ENCODE results near the gene POGZ. TPM values are rescaled to one million over a fixed set of nuclear protein-coding genes. Genes with fewer than 3 reads are reported as not detected.
"Not testable (repeated sequence)": the region's sequence is repeated elsewhere in the genome, so short reads cannot be mapped to it uniquely, and the experiment has no call there.

The POGZ gene
- total RNA-seq, 1 experiment from 2014 or later: 4.2 TPM

- Histone ChIP-seq H3K36me3 (peaks cover 16% of the 10 kb centered on the region; the same call in 1 of the 2 replicates), H3K27me3 (no peaks in the 10 kb centered on the region), H3K9me3 (no peaks in the 10 kb centered on the region), H3K4me3 (no peak overlapping the region)
- DNase-seq: no peak
Observed at GRCh38 chr1:151455231-151455630, 4.1 kb downstream of the POGZ start.

DNA sequence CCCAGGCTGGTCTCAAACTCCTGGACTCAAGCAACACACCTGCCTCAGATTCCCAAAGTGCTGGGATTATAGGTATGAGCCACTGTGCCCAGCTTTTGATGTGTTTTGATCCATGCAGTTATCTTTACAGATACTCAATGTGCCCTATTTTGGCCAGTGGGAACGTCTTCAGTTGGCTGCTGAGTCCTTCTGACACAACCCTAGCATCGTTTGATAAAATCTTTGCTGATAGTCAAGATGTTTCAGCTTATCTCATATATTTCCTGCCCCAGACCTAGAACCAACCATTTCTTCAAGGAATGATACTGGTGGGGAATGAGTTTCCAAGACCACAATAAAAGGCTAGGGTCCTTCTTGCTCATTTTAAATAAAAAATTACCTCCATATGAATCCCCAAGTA, 11.6 kb downstream of the POGZ start:
- no peak overlapping the region for H3K4me3 ChIP-seq
- DNase-seq: no peak
- no peaks in the 10 kb centered on the region for H3K27me3 ChIP-seq
- peaks cover 10% of the 10 kb centered on the region; the same call in 1 of the 2 replicates for H3K36me3 ChIP-seq
- H3K9me3 ChIP-seq: no peaks in the 10 kb centered on the region

GRCh38 chr1:151444783-151445177, 14.5 kb downstream of the POGZ start:
- peaks cover 16% of the 10 kb centered on the region for H3K36me3 ChIP-seq
- H3K4me3 ChIP-seq: no peak overlapping the region
- no peaks in the 10 kb centered on the region for H3K9me3 ChIP-seq
- no peaks in the 10 kb centered on the region for H3K27me3 ChIP-seq
- no peak for DNase-seq

GRCh38 chr1:151443846-151444782, 15.2 kb downstream of the POGZ start:
- peak; percentile 66 for DNase-seq
- no peaks in the 10 kb centered on the region for H3K9me3 ChIP-seq
- H3K36me3 ChIP-seq: peaks cover 21% of the 10 kb centered on the region
- H3K27me3 ChIP-seq: no peaks in the 10 kb centered on the region
- H3K4me3 ChIP-seq: no peak overlapping the region

DNA sequence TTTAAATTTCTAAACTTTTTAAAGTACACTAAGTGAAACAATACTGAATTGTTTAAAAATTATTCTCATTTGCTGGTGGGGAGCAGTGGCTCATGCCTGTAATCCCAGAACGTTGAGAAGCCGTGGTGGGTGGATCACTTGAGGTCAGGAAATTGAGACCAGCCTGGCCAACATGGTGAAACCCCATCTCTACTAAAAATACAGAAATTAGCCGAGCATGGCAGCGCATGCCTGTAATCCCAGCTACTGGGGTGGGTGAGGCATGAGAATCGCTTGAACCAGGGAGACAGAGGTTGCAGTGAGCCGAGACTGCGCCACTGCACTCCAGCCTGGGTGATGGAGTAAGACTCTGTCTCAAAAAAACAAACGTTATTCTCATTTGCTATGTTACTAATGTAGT, 21.9 kb downstream of the POGZ start:
- H3K36me3 ChIP-seq: peaks cover 30% of the 10 kb centered on the region
- H3K9me3 ChIP-seq, H3K27me3 ChIP-seq, DNase-seq, H3K4me3 ChIP-seq: not testable (repeated sequence)

- Histone ChIP-seq H3K9me3 (no peaks in the 10 kb centered on the region), H3K27me3 (no peaks in the 10 kb centered on the region), H3K4me3 (no peak overlapping the region), H3K36me3 (peaks cover 30% of the 10 kb centered on the region)
- no peak for DNase-seq
Observed at GRCh38 chr1:151436985-151437384, 22.3 kb downstream of the POGZ start.

DNA sequence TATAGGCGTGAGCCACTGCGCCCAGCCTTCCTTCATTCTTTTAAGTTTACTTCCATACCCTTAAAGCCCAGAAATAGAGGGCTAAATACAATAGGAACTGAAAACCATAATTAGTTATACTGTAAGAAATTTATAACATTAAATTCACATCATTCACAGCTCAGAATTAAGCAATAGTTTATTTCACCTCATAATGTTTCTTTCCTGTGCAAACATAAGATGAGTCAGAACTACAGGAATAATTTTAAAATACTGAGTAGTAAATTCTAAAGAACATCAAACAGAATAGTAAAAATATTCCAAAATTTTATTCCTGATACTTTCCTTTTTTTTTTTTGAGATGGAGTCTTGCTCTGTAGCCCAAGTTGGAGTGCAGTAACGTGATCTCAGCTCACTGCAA, 24.1 kb downstream of the POGZ start:
- Histone ChIP-seq H3K4me3 (no peak overlapping the region), H3K9me3 (no peaks in the 10 kb centered on the region), H3K36me3 (peaks cover 18% of the 10 kb centered on the region), H3K27me3 (no peaks in the 10 kb centered on the region)
- no peak for DNase-seq

GRCh38 chr1:151433827-151434226, 25.5 kb downstream of the POGZ start:
- H3K36me3 ChIP-seq: peaks cover 26% of the 10 kb centered on the region
- not testable (repeated sequence) for H3K4me3 ChIP-seq, DNase-seq, H3K9me3 ChIP-seq, H3K27me3 ChIP-seq

DNA sequence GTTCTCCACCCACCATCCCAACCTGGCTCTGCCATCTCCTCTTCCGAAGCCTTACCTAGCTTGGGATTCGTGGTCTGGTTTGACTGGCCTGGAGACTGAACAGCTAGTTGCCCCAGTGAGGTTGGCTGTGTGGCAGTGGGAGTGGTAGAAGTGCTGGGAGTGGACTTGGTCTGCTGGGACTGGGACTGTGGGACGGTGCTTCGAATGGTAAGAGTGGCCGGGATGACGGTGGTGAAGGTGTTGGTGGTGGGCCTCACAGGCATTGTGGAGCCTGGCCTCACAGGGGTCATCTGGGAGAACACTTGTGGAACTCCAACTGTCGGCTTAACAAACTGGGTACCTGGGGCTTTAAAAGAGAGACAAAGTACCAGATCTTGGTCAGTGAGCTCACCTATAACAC, 31.2 kb downstream of the POGZ start:
- no peak overlapping the region for H3K4me3 ChIP-seq
- peaks cover 66% of the 10 kb centered on the region for H3K36me3 ChIP-seq
- no peak for DNase-seq
- no peaks in the 10 kb centered on the region for H3K9me3 ChIP-seq
- H3K27me3 ChIP-seq: no peaks in the 10 kb centered on the region

- DNase-seq: no peak
- H3K27me3 ChIP-seq: no peaks in the 10 kb centered on the region
- peaks cover 80% of the 10 kb centered on the region for H3K36me3 ChIP-seq
- H3K4me3 ChIP-seq: no peak overlapping the region
- no peaks in the 10 kb centered on the region for H3K9me3 ChIP-seq
Observed at GRCh38 chr1:151425103-151425502, 34.2 kb downstream of the POGZ start.

DNA sequence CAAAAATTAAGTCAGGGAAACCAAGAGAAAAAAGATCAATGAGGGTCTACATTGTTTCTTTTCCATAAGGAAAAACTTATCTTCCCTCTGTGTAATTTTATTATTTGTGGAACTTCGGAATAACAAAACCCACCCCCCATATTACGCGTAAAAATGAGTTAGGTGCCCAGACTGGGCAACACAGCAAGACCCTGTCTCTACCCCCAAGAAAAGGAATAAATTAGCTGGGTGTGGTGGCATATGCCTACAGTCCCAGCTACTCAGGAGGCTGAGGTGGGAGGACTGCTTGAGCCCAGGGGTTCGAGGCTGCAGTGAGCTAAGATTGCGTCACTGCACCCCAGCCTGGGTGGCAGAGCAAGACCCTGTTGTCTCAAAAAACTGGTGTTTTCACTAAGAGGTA, 39.5 kb downstream of the POGZ start:
- DNase-seq: no peak
- no peaks in the 10 kb centered on the region for H3K9me3 ChIP-seq
- H3K36me3 ChIP-seq: peaks cover 77% of the 10 kb centered on the region
- H3K4me3 ChIP-seq: no peak overlapping the region
- no peaks in the 10 kb centered on the region for H3K27me3 ChIP-seq

GRCh38 chr1:151418081-151418480, 41.2 kb downstream of the POGZ start:
- no peaks in the 10 kb centered on the region for H3K27me3 ChIP-seq
- no peak for DNase-seq
- H3K9me3 ChIP-seq: no peaks in the 10 kb centered on the region
- H3K4me3 ChIP-seq: no peak overlapping the region
- peaks cover 74% of the 10 kb centered on the region for H3K36me3 ChIP-seq

- H3K36me3 ChIP-seq: peaks cover 73% of the 10 kb centered on the region
- H3K4me3 ChIP-seq: no peak overlapping the region
- peak; percentile 31 for DNase-seq
- no peaks in the 10 kb centered on the region for H3K9me3 ChIP-seq
- H3K27me3 ChIP-seq: no peaks in the 10 kb centered on the region
Observed at GRCh38 chr1:151416231-151416630, 43.1 kb downstream of the POGZ start.

DNA sequence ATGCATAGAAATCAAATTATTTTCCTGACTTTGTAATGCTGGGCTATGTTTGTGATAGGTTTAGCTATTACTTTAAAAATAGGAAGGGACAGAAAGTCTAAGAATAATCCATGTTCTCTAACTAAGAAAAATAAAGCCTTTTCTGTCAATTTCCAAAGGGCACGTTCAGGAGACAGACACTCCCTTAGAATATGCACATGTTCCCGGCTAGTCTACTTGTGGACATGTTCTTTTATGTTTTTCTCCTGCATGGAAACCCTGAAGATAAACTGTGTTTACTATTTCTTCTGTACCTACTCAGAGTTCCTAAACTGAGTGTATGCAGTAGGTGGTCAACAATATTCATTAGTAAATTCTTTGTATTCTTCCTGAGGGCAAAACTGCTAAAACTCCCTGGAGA, 47.4 kb downstream of the POGZ start:
- Histone ChIP-seq H3K4me3 (no peak overlapping the region), H3K27me3 (no peaks in the 10 kb centered on the region), H3K9me3 (no peaks in the 10 kb centered on the region), H3K36me3 (peaks cover 85% of the 10 kb centered on the region)
- DNase-seq: no peak

GRCh38 chr1:151408891-151409290, 50.4 kb downstream of the POGZ start:
- H3K4me3 ChIP-seq: no peak overlapping the region
- peaks cover 78% of the 10 kb centered on the region for H3K36me3 ChIP-seq
- DNase-seq: no peak
- H3K9me3 ChIP-seq: no peaks in the 10 kb centered on the region
- H3K27me3 ChIP-seq: no peaks in the 10 kb centered on the region

GRCh38 chr1:151407304-151407703, 52.0 kb downstream of the POGZ start:
- peaks cover 80% of the 10 kb centered on the region for H3K36me3 ChIP-seq
- DNase-seq: no peak

DNA sequence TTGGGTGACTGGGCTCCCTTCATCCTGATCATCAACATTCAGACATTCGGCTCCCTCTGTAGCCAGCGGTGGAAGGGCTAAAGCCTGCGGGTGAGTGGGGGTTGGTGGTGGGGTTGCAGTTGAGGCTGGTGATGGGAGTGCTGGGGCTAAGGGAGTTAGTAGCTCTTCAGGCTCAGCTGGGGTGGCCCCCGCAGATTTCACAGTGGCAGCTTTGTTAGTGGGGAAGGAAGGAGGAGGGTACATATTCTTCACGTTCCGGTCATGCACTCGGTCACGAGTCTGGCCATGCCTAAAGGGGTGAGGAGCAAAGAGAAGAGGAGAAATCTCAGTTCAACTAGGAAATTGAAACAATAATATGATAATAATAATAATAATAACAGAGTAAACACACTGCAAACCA, 53.1 kb downstream of the POGZ start:
- Histone ChIP-seq H3K4me3 (no peak overlapping the region), H3K27me3 (no peaks in the 10 kb centered on the region), H3K9me3 (no peaks in the 10 kb centered on the region), H3K36me3 (peaks cover 81% of the 10 kb centered on the region)
- no peak for DNase-seq

More at GRCh38 chr1:151407304-151407703, 52.0 kb downstream of the POGZ start:
- Histone ChIP-seq H3K9me3 (no peaks in the 10 kb centered on the region), H3K27me3 (no peaks in the 10 kb centered on the region), H3K4me3 (no peak overlapping the region)

Measured in MG63 (cell line).